Globus pallidus (tissue), 1 donor: ENCODE measurements around the gene CDKN1B.
A peak's percentile ranks its signal among the peaks of the same experiment; 100 is the strongest.
"Not testable (repeated sequence)": the region's sequence is repeated elsewhere in the genome, so short reads cannot be mapped to it uniquely, and the experiment has no call there.

Experiments
- DNase-seq: peaks from one replicate; pipeline ENCODE4 v3.0.0-alpha.2; 2015; ENCODE audit warnings: low spot score

Gene CDKN1B

DNA sequence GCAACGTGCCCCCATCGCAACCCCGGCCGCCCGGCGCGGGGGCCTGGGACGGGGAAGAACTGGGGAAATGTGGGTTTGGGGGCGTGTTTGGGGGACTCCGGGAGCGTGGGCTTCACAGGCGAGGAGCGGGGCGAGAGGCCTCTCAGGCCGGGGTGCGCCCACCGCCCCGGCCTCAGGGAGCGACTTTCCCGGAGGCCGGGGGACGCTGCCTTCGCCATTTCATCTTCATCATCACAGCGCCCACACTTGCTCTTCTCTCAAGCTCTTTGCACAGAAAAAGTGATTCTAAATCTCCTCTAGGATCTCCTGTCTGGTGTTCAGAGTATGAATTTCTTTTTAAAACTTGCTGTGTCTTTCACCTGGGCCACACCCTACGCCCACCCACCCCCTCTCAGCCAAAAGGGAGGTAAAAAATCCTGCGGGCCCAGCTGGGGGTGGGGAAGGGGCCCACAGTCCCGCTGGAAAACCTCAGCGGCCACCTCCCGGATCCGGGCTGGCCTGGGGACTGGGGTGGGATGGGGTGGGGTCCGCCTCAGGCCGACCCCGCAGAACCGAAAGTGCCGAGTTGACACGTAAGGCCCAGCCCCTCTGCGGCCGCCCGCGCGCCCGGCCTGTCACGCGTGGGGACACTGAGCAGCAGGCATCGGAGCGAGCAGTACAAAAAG lies 7.4 kb downstream of the CDKN1B start:
- peak; percentile 31 for DNase-seq

DNA sequence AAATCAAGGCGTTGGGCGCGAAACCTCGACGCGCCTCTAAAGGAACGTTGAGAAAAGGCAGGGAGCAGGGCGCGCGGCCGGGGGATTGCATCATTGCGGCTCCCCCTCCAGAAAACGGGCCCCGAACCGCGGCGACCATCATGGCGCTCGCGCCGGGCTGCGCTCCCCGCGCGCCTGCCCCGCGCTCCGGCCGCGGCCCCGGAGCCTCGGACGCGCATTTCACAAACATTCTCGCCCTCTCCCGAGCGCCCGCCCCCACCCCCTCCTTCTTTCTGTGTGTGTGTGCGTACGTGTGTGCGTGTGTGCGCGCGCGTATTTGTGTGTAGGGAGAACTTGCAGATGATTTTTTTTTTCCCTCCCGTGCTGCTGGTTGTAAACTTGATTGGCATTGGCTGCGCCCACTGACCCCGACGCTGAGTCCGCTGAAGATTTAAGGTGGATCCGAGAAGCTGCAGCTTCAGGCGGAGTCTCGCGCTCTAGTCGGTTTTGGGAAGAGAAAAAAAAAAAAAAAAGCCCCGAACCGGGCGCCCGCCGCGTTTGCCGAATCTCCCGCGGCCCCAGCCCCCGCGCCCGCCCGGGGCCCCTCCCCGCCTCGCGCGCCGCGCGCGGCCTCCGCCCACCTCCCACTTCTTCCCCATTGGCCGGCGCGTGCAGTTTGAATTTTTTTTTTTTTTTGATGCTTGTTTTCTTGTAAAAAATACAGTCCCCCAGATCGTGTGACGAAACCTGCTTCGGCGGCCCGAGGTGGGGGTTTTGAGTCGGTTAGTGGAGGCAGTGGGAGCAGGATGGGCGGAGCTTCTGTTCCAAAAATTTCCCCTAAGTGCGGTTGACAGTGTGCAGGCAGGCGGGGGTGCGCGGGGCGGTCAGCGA lies 8.2 kb downstream of the CDKN1B start:
- peak; percentile 98 for DNase-seq

DNA sequence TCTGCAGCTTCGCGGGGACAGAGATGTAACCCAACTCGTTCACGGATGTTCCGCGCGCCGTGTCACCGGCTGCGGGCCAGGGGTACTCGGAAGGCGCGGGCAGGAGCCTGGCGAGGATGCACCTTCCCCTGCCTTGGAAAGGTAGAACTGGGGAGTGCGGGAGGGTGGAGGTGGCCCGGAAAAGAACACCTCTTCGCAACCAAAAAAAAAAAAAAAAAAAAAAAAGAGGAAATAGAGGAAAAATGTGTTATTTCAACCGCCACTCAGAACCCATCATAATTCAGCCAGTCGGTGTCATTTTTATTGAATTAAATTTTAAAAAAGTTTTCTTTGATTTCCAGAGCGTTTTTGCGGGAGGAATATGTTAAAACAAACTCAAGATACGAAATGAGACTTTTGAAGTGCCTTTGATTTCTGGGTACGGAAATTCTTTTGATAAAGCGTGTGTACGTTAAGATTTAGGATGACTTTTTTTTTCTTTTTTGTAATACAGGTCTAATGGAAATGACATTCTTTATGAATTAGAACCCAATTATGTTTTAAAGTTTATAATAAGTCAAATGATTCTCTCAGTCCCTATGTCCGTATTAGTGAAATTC lies 8.9 kb downstream of the CDKN1B start:
- DNase-seq = peak; percentile 32

DNA sequence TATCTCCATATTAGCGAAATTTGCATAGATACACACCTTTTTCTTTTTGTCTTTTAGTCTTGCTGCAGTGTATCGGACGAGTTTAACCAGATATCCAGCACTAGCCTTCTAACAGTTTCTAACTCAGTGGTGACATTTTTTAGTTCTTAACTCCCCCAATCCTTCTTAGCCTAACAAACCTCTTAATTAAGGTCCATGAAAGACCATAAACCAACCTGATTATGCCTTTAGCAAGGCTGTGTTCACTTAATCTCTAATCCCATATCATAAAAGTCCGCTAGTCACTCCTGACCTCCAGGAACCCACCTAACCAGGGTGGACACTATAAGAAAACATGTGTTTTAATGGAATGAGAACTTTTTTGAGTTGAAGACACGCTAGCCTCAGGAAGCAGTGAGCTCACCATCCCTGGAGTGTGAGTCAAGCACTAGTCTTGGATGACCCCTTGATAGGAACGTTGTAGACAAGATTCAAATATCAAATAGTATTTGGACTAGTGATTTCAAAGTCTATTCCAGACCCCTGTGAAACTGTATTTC lies 9.5 kb downstream of the CDKN1B start:
- no peak for DNase-seq

DNA sequence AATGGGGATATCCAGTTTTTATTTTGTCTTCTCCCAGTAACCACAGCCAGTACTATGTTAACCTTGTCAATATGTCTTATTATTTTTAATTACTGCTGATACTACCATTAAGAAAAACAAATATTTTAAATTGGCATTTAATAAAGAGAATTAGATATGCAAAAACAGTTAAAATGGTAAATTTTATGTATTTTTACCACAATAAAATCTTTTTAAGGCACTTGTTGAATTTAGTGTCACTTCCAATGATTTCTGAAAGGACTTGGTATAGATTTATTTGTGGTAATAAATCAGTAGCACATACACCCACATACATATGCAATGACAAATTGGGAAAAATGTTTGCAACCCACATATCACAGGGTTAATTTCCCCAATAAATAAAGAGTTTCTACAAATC lies 14.0 kb downstream of the CDKN1B start:
- DNase-seq = no peak

DNA sequence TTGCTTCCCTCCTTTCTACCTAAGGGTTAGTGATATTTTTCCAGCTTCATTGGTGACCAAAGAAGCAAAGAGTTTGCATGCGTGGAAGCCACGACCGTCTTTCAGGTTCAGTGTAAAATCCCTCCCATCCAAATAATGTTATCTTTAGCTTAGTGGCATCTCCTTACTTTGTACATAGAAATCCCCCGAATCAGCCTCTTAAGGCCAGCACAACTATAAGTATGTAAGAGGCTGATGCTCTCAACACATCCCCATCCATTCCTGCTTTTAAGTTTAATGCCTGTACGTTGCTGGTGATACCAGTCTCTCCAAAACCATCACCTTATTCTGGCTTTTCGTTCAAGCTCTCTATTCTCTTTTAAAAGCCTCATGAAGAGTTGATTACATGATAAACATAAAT lies 14.6 kb downstream of the CDKN1B start:
- no peak for DNase-seq

DNA sequence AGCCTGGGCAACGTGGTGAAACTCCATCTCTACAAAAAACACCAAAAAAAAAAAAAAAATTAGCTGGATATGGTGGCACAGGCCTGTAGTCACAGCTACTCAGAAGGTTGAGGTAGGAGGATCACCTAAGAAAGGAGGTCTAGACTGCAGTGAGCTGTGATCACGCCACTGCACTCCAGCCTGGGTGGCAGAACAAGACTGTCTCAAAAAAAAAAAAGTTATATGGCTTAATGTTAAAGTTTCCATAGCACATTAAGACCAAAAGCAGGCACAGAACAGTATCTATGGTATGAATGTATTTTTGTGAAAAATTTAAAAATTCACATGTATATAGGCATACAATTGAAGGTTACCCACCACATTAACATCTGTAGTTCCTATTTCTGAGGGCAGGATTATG lies 15.9 kb downstream of the CDKN1B start:
- DNase-seq = no peak

DNA sequence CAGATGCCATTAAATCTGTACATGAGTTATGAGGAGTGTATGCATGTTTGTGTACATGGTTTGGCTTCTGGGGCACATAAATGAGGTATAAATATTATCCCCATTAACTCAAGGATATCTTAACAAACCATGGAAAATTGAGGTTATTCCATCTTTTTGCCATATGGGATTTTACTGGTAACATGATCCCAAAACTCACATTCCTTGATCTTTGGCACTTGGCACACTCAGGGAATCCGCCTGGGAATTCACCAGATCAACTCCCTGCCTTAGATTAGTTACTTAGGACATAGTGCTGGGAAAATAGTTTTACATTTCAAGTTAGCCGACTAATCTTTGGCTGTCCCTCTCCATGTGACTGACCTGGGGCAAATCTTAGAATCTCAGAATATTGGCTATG lies 16.9 kb downstream of the CDKN1B start:
- no peak for DNase-seq

DNA sequence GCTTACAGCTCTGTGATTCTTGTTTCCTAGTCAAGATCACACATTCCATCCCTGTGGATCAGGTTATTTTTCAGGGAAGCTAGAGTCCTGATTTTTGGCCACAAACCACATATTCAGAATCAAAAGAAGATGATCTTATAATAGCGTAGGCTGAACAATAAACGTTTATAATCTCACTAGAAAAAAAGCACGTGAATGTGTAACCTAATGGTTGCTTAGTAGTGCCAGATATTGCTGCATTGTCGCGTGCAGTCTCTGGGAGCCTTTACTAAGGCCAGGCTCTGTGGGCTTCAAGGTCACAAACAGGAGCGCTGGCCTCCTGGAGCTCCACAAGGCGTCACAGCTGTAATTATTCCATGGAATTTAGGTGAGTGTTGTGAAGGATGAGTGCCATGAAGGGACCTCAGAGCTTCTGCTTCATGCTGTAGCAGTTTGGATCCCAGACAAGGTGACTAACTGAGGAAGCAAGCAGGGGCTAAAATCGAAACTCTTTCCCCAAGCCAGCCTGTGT lies 17.4 kb downstream of the CDKN1B start:
- no peak for DNase-seq

DNA sequence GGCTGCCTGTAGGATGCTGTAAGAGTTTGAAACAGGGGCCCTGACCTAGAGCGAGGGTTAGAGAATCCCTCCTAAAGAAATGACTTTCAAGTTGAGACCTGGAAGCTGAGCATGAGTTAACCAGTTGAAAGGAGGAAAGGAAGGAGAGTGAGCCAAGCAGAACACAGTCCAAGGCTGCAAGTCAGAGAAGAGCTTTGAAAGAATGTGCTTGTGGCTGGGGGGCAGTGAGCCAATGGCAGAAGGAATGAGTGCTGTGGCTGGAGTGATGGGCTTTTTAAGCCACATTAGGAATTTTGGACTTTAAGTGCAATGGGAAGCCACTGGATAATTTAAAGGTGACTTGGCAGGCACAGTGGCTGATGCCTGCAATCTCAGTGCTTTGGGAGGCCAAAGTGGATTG lies 18.1 kb downstream of the CDKN1B start:
- DNase-seq = no peak

DNA sequence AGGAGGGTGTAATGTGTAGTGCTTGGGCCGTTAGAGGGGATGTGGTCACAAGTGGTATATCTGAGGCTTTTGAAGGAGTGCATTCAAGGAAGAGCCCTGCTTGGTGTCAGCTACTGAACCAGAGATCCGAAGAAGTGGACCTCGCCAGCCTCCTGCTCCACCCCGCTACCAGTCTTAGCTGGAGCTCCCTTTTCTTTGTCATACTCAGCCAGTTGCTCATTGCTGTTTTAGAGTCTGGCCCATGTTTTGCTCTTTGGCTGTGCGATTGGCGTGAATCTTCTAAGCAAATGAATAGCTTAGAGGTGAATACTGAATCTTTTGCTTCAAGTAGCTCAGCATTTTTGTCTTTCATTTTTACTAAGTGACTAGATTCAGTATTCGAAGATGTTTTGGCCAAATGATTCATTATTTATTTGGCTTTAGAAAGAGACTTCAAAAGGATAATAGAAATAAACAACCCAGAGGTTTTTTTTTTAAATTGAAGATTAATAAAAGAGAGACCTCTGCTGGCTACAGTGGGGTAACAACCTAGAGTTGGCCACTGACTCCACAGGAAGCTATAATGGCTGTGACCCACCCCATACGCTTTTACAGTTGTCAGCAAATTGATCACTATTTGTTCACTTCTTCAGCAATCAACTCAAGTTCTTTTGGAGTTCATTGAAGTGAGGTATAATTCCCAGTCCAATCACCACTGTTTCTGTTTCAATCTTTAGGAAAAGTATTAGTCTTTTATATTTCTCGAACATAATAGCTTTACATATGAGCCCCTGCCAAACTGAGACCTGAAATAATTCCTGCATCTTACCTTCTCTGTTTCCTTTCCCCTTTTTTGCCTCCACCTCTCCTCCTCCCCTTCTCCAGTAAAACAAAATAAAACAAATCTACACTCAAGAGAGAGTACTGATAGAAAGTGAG lies 19.9 kb downstream of the CDKN1B start:
- peak; percentile 70 for DNase-seq

DNA sequence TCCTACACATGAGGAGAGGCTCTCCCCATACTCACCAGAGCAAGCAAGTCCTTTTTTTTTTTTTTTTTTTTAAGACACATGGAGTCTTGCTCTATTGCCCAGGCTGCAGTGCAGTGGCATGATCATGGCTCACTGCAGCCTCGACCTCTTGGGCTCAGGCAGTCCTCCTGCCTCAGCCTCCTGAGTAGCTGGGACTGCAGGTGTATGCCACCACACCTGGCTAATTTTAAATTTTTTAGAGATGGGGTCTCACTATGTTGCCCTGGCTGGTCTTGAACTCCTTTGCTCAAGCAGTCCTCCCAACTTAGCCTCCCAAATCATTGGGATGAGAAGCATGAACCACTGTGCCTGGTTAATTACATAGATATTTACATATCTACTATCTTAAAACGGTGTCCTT lies 21.0 kb downstream of the CDKN1B start:
- not testable (repeated sequence) for DNase-seq

DNA sequence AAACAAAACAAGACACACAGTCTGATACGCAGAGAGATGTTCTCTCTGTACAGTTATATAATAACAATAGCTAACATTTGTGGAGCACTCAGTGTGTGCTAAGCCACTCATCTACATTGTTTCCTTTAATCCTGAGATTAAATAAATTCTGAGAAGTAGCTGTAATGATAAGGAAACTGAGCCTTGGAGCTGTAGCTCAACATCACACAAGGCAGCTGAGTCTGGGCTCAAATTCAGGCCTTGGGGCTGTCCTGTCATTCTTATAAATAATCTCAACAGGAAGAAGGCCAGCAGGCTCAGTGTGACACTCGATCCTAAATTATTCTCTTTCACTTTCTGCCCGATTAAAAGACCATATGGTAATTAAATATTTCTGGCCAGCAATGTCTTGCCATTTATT lies 24.5 kb downstream of the CDKN1B start:
- DNase-seq = no peak

DNA sequence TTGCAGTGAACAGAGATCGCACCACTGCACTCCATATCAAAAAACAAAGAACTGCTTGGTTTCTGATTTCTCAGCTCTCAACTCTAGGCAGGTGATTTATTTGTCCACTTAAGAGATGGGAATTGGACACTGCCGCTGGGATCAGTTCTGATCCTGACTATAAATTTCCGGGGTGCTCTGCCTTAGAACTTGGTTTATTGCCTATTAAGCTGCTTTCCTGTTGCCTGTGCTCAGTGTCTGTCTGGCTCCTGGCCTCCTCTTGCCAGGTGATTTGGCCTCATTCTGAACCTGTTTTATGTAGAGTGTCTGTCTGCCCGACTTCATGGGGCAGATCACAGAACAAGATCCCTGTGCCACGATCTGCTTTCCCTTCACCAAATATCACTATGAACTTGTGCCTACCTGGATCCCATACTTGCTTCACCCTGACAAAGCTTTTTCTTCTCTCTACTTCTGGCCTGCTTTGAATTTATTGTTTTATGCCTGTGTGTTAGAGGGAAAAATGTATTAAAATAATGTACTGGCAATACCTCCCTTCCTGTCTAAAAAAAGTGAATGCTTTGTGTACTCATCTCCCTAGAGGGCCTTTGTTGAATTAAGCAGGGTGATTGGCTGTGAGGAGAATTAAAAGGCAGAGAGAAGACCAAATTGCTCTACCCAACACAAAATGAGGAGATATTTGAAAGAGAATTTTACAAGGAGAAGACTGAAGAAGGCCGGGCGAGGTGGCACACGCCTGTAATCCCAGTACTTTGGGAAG lies 27.6 kb downstream of the CDKN1B start:
- no peak for DNase-seq

DNA sequence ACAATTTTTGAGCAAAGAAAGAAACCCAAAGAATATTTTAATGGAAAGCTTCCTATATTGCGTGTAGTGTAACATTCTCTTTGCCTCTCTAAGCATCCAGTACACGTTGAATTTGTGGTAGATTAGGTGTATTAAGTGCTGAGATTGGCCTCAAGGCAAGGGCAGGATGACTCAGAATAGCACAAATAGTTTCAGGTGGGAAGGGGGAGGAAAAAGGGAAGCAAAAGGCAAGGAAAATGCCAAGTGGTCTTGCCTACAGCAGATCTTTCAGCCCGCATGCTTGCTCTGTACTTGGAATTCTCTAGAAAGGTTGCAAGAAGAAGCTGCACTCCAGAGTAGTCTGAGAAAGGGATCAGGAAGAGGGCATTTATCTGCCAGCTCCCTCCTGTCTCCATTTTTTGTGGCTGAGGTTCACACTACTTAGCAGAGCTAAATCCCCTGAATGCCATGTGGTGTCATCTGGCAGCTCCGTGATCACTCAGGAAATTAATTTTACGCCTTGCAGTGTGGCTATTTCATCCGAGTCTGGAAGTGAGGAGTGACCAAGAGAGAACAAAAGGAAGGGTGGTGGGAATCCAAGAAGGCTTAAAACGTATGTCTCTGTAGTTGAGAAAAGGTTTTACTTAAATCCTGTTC lies 28.5 kb downstream of the CDKN1B start:
- DNase-seq = no peak

DNA sequence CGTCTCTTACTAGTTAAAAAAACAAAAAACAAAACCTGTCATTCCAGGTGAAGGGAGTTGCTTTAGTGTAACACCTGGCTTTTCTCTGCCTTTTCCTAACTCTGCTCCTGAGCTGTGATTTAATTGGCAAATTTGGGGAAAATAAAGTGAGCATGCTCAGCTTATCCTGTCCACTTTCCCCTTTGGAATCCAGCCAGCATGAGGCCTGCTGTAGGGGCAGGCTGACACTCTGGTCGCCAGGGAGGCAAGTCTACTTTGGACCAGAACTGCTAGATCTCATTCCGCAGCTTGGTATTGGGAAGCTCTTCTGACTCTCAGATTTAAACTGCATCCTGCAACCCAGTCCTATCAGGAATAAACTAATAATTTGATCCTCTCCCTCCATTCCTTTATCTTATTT lies 30.1 kb downstream of the CDKN1B start:
- no peak for DNase-seq

DNA sequence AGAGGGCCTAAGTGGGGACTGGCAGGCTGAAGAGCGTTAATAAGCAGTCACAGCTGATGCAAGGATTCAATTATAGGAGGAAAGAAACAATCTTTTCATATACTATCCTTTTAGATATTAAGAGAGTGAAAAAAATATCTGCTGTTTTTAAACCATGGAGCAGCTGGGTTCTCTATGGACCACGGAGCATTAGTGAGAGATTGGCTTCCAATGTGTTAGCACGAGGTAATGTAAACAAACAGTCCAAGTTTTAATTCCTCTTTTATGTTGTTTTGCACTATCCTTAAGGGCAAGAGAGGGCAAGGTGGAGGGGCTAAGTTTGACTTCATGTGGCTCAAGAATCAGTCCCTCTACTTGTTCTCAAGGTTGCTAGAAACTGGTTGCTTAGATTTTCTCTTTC lies 30.9 kb downstream of the CDKN1B start:
- DNase-seq = no peak

DNA sequence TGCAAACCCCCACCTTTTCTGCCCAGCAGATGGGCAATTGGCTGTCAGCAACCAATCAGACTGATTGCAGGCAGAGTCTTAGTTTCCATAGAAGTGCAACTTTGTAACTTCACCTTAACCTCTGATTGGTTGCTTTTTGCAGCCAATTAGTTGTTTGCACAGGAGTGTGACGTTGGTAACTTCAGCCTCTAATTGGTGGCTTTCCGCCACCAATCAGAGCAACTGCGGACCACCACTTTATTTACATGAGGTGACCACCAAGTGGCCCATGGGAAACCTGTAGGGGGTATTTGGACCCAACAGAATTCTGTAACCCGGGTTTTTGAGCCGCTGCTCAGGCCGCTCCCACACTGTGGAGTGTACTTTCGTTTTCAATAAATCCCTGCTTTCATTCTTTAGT lies 32.3 kb downstream of the CDKN1B start:
- peak; percentile 58 for DNase-seq

DNA sequence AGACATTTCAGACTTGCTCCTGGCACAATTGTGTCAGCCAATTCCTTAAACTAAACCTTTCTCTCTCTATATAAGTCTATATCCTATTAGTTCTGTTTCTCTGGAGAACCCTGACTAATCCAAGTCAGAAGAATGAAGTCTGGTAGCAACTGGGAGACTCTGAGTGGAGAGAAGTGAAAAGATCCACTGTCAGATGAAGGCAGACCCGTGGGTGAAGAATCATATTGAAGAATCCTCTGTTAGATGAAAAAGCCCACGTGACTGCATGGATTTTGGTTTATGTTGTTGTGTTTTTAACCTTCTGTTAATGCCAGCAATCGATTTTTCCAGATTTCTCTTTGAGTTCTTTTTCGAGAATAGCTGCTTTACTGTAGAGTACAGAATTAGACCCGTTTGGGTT lies 38.8 kb downstream of the CDKN1B start:
- no peak for DNase-seq

DNA sequence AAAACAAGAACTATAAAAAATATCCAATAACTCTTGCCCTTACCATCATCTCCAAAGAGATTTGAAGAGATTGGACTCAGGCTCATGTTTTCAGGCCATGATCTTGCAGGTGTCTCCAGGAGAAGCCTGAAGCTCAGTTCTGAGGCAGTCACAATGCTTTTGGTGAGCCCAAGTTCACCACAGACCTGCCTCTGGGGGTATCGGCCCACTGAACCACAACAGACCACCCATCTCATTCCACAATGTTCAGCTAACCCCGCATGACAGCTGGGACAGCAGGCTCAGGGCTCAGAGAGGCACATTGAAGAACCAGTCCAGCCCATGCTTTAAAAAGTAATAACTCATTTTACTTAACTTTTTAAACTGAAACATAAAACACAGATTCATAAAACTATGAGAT lies 40.0 kb downstream of the CDKN1B start:
- no peak for DNase-seq
